ENCODE measurements around the gene CEP112.

CEP112 gene

DNA sequence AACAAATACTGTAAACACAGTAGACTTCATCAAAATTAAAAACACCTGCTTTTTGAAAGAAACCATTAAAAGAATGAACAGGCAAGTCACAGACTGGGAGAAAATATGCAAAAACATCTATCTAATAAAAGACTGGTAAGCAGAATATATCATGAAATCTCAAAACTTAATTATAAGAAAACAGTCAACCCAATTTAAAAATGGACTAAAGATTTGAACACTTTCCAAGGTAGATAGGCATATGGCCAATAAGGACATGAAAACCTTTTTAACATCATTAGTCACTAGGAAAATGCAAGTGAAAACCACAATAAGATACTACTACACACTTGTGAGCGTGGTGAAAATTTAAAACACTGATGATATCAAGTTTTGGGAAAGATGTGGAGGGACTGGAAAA is 218.7 kb downstream of the CEP112 start:
- DNase-seq, result no peak
- H3K27ac ChIP-seq (ENCODE audit: low read length), result no peak overlapping the region

DNA sequence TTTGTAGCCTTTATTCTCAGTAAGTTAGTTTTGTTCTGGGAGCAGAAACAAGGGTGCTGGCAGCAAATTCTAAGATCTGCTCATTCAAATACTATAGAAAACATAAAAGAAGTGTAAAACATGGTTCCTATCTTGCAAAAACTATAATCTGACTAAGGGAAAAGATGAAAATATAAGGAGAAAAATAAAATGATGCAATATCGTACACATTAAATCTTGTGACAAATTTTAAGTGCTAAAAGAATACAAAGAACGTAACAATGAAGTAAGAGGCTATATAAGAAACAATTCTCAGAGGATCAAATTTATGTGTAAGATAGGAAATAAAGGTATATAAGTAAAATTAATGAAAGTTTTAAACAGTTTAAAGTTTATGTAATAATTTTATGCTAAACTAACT is 224.6 kb downstream of the CEP112 start:
- Histone ChIP-seq H4K20me1 (ENCODE audit: insufficient read depth, low read length) (no peaks in the 10 kb centered on the region), H3K4me1 (ENCODE audit: low read length) (no peaks in the 10 kb centered on the region), H3K9me3 (replicated peaks; ENCODE audit: insufficient read depth, low read length) (no peaks in the 10 kb centered on the region), H2AFZ (ENCODE audit: low read length) (no peak overlapping the region), H3K4me2 (ENCODE audit: low read depth, low read length) (no peak overlapping the region), H3K36me3 (replicated peaks; ENCODE audit: insufficient read depth, low read length) (no peaks in the 10 kb centered on the region), H3K4me3 (ENCODE audit: low read length) (no peak overlapping the region), H3K9me2 (replicated peaks; ENCODE audit: insufficient read depth, low read length) (no peaks in the 10 kb centered on the region), H3K9ac (ENCODE audit: low read length) (no peak overlapping the region), H3K27ac (ENCODE audit: low read length) (no peak overlapping the region), H3F3A (ENCODE audit: insufficient read depth, low read length) (peaks cover 17% of the 10 kb centered on the region), H3K79me2 (ENCODE audit: low read length) (no peaks in the 10 kb centered on the region), H3K27me3 (replicated peaks; ENCODE audit: insufficient read depth, low read length) (no peaks in the 10 kb centered on the region)
- DNase-seq, result no peak
- TF ChIP-seq, protein P1, sequence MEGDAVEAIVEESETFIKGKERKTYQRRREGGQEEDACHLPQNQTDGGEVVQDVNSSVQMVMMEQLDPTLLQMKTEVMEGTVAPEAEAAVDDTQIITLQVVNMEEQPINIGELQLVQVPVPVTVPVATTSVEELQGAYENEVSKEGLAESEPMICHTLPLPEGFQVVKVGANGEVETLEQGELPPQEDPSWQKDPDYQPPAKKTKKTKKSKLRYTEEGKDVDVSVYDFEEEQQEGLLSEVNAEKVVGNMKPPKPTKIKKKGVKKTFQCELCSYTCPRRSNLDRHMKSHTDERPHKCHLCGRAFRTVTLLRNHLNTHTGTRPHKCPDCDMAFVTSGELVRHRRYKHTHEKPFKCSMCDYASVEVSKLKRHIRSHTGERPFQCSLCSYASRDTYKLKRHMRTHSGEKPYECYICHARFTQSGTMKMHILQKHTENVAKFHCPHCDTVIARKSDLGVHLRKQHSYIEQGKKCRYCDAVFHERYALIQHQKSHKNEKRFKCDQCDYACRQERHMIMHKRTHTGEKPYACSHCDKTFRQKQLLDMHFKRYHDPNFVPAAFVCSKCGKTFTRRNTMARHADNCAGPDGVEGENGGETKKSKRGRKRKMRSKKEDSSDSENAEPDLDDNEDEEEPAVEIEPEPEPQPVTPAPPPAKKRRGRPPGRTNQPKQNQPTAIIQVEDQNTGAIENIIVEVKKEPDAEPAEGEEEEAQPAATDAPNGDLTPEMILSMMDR (IDR thresholded peaks at IDR 0.05; ENCODE audit: low read length), result no peak
- TF ChIP-seq EZH2phosphoT487 (IDR thresholded peaks at IDR 0.05; ENCODE audit: low read length), result no peak
- TF ChIP-seq EZH2 (optimal IDR thresholded peaks at IDR 0.05; ENCODE audit: low read depth, low read length), result no peak

More for the DNA sequence above, 218.7 kb downstream of the CEP112 start:
- TF ChIP-seq EZH2 (optimal IDR thresholded peaks at IDR 0.05; ENCODE audit: low read depth, low read length), result no peak
- TF ChIP-seq EZH2phosphoT487 (IDR thresholded peaks at IDR 0.05; ENCODE audit: low read length), result no peak
- TF ChIP-seq, protein P1 (IDR thresholded peaks at IDR 0.05; ENCODE audit: low read length), result no peak
- Histone ChIP-seq H3K4me1 (ENCODE audit: low read length) (no peaks in the 10 kb centered on the region), H3K9me3 (replicated peaks; ENCODE audit: insufficient read depth, low read length) (no peaks in the 10 kb centered on the region), H3K27me3 (replicated peaks; ENCODE audit: insufficient read depth, low read length) (no peaks in the 10 kb centered on the region), H2AFZ (ENCODE audit: low read length) (no peak overlapping the region), H3K9me2 (replicated peaks; ENCODE audit: insufficient read depth, low read length) (no peaks in the 10 kb centered on the region), H3K36me3 (replicated peaks; ENCODE audit: insufficient read depth, low read length) (no peaks in the 10 kb centered on the region), H3K4me3 (ENCODE audit: low read length) (no peak overlapping the region), H3K79me2 (ENCODE audit: low read length) (no peaks in the 10 kb centered on the region), H4K20me1 (ENCODE audit: insufficient read depth, low read length) (no peaks in the 10 kb centered on the region), H3F3A (ENCODE audit: insufficient read depth, low read length) (peaks cover 17% of the 10 kb centered on the region), H3K4me2 (ENCODE audit: low read depth, low read length) (no peak overlapping the region), H3K9ac (ENCODE audit: low read length) (no peak overlapping the region)

DNA sequence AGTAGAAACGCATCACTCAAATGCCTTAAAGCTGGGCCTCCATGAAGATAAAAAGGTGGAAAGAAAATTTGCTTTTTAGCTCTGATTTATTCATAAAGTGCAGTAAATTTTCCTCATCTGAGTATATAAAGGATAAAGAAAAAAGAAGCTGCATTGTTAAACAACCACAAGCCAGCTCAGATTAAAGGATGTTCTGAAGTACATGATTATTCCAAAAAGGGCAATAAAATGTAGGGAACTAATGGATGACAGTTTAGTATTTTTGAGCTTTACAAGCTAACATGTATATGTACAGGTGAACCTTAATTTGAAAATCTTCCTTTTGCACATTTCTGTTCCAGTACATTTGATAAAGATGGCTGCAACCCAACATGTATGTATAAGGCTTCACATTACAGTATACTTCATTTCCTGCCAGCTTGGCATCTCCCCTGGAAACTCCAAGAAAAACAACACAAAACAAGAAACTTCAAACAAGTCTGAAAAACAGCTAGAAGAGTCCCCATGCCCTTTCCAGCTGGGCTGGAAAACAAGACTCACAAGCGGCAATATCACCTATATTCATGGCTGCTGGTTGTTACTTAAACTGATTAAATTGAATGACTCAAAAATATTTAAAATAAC is 225.7 kb downstream of the CEP112 start:
- DNase-seq, result no peak
- Histone ChIP-seq H2AFZ (ENCODE audit: low read length) (no peak overlapping the region), H3K9me3 (replicated peaks; ENCODE audit: insufficient read depth, low read length) (no peaks in the 10 kb centered on the region), H3K4me3 (ENCODE audit: low read length) (no peak overlapping the region), H3K9ac (ENCODE audit: low read length) (no peak overlapping the region), H3K27me3 (replicated peaks; ENCODE audit: insufficient read depth, low read length) (no peaks in the 10 kb centered on the region), H3K27ac (ENCODE audit: low read length) (no peak overlapping the region), H3K79me2 (ENCODE audit: low read length) (no peaks in the 10 kb centered on the region), H3K4me1 (ENCODE audit: low read length) (no peaks in the 10 kb centered on the region), H3K4me2 (ENCODE audit: low read depth, low read length) (no peak overlapping the region), H3K36me3 (replicated peaks; ENCODE audit: insufficient read depth, low read length) (no peaks in the 10 kb centered on the region), H4K20me1 (ENCODE audit: insufficient read depth, low read length) (no peaks in the 10 kb centered on the region), H3F3A (ENCODE audit: insufficient read depth, low read length) (peaks cover 13% of the 10 kb centered on the region), H3K9me2 (replicated peaks; ENCODE audit: insufficient read depth, low read length) (no peaks in the 10 kb centered on the region)
- TF ChIP-seq, protein P1 (IDR thresholded peaks at IDR 0.05; ENCODE audit: low read length), result no peak
- TF ChIP-seq EZH2phosphoT487 (IDR thresholded peaks at IDR 0.05; ENCODE audit: low read length) (no peak), EZH2 (optimal IDR thresholded peaks at IDR 0.05; ENCODE audit: low read depth, low read length) (no peak)

All from MM.1S (cell line).